Measurements from ENCODE around the gene COL2A1.

- TF ChIP-seq CTCF (IDR thresholded peaks at IDR 0.05): no peak
- TF ChIP-seq POLR2A (IDR thresholded peaks at IDR 0.05): no peak
Measured at GRCh38 chr12:47977772-47978597, 26.3 kb downstream of the COL2A1 start.
